GM19328 (cell line): Measurements from ENCODE around the gene DUSP10.

Experiments used
- ATAC-seq: cut with Tn5 transposase; IDR thresholded peaks from one replicate; pipeline ENCODE4 v1.9.1; 2021; ENCODE audit warnings: mild to moderate bottlenecking, moderate library complexity; ENCODE audit not compliant: unreplicated experiment

The DUSP10 gene

GRCh38 chr1:221715321-221716169 is 26.3 kb downstream of the DUSP10 start:
- ATAC-seq: no peak

- ATAC-seq: no peak
These were observed 27.4 kb downstream of the DUSP10 start for GRCh38 chr1:221714227-221715152.

- peak; percentile 60 for ATAC-seq
These were observed 29.0 kb downstream of the DUSP10 start for GRCh38 chr1:221712776-221713431.

GRCh38 chr1:221712198-221712684 is 29.6 kb downstream of the DUSP10 start:
- ATAC-seq: peak; percentile 37

- ATAC-seq: no peak
These were observed 30.2 kb downstream of the DUSP10 start for GRCh38 chr1:221711656-221712055.

GRCh38 chr1:221711063-221711577 is 30.8 kb downstream of the DUSP10 start:
- no peak for ATAC-seq

- ATAC-seq: no peak
These were observed 32.0 kb downstream of the DUSP10 start for GRCh38 chr1:221709854-221710253.

- ATAC-seq: no peak
These were observed 32.9 kb downstream of the DUSP10 start for GRCh38 chr1:221708987-221709386.

- peak; percentile 63 for ATAC-seq
These were observed 33.8 kb downstream of the DUSP10 start for GRCh38 chr1:221708076-221708571.

GRCh38 chr1:221706876-221707582 is 34.9 kb downstream of the DUSP10 start:
- ATAC-seq: no peak

- ATAC-seq: no peak
These were observed 35.7 kb downstream of the DUSP10 start for GRCh38 chr1:221706191-221706590.

GRCh38 chr1:221704306-221704705 is 37.6 kb downstream of the DUSP10 start:
- no peak for ATAC-seq

GRCh38 chr1:221701570-221702186 is 40.2 kb downstream of the DUSP10 start:
- ATAC-seq: no peak

GRCh38 chr1:221700948-221701347 is 40.9 kb downstream of the DUSP10 start:
- ATAC-seq: no peak

- no peak for ATAC-seq
These were observed 41.4 kb downstream of the DUSP10 start for GRCh38 chr1:221700536-221700935.

- ATAC-seq: no peak
These were observed 41.8 kb downstream of the DUSP10 start for GRCh38 chr1:221699978-221700519.

GRCh38 chr1:221699577-221699976 is 42.3 kb downstream of the DUSP10 start:
- ATAC-seq: no peak

- no peak for ATAC-seq
These were observed 43.1 kb downstream of the DUSP10 start for GRCh38 chr1:221698579-221699349.
